Stimulated activated memory B cell treated with anti-CD40 and anti-IgM and Interleukin-4, amounts not matched to agents 10 μg/mL and 1 μg/mL and 100 μg/mL, for 72 hours (primary cell): ENCODE results near the gene MYRFL.

Experiments
- ATAC-seq: fragments of 150-1000 bp; cut with Tn5 transposase; 2 replicates; pipeline ENCODE4 v1.10.0; 2021
- H3K27ac Mint-ChIP-seq: one replicate; pipeline ENCODE4 v1.8.0; 2022; ENCODE audit warnings: mild to moderate bottlenecking, mixed read lengths
- H3K27me3 Mint-ChIP-seq: one replicate; pipeline ENCODE4 v1.8.0; 2022; ENCODE audit warnings: mixed read lengths
- H3K36me3 Mint-ChIP-seq: one replicate; pipeline ENCODE4 v1.8.0; 2022; ENCODE audit warnings: mixed read lengths
- H3K4me1 Mint-ChIP-seq: one replicate; pipeline ENCODE4 v1.8.0; 2022; ENCODE audit warnings: mixed read lengths
- H3K4me3 Mint-ChIP-seq: one replicate; pipeline ENCODE4 v1.8.0; 2022; ENCODE audit warnings: mild to moderate bottlenecking, moderate library complexity, mixed read lengths
- H3K9me3 Mint-ChIP-seq: one replicate; pipeline ENCODE4 v1.8.0; 2022; ENCODE audit warnings: mixed read lengths

The MYRFL gene

GRCh38 chr12:69901221-69901905 lies 76.3 kb downstream of the MYRFL start:
- Mint-ChIP-seq H3K36me3 (no peaks in the 10 kb centered on the region), H3K9me3 (no peaks in the 10 kb centered on the region)

GRCh38 chr12:69903548-69903947 lies 78.5 kb downstream of the MYRFL start:
- no peak for ATAC-seq
- no peak overlapping the region for H3K27ac Mint-ChIP-seq
- H3K9me3 Mint-ChIP-seq = no peaks in the 10 kb centered on the region
- H3K27me3 Mint-ChIP-seq = no peaks in the 10 kb centered on the region
- H3K4me1 Mint-ChIP-seq = peaks cover 13% of the 10 kb centered on the region
- no peaks in the 10 kb centered on the region for H3K36me3 Mint-ChIP-seq
- no peak overlapping the region for H3K4me3 Mint-ChIP-seq

More at GRCh38 chr12:69901221-69901905, 76.3 kb downstream of the MYRFL start:
- peaks cover 7% of the 10 kb centered on the region for H3K4me1 Mint-ChIP-seq
- H3K27me3 Mint-ChIP-seq = no peaks in the 10 kb centered on the region
- H3K27ac Mint-ChIP-seq = no peak overlapping the region
- no peak overlapping the region for H3K4me3 Mint-ChIP-seq
- ATAC-seq = no peak

- Mint-ChIP-seq H3K4me1 (peaks cover 13% of the 10 kb centered on the region), H3K27me3 (no peaks in the 10 kb centered on the region), H3K4me3 (no peak overlapping the region), H3K9me3 (no peaks in the 10 kb centered on the region), H3K36me3 (no peaks in the 10 kb centered on the region), H3K27ac (no peak overlapping the region)
- no peak for ATAC-seq
These were observed 79.8 kb downstream of the MYRFL start for GRCh38 chr12:69904777-69905176.

- no peak overlapping the region for H3K27ac Mint-ChIP-seq
- ATAC-seq = no peak
- no peaks in the 10 kb centered on the region for H3K9me3 Mint-ChIP-seq
- H3K27me3 Mint-ChIP-seq = no peaks in the 10 kb centered on the region
- H3K36me3 Mint-ChIP-seq = no peaks in the 10 kb centered on the region
- H3K4me1 Mint-ChIP-seq = peaks cover 13% of the 10 kb centered on the region
- no peak overlapping the region for H3K4me3 Mint-ChIP-seq
These were observed 80.8 kb downstream of the MYRFL start for GRCh38 chr12:69905801-69906200.

- Mint-ChIP-seq H3K9me3 (no peaks in the 10 kb centered on the region), H3K27ac (no peak overlapping the region), H3K27me3 (no peaks in the 10 kb centered on the region), H3K36me3 (no peaks in the 10 kb centered on the region), H3K4me3 (no peak overlapping the region), H3K4me1 (peaks cover 13% of the 10 kb centered on the region)
- ATAC-seq = peak; percentile 66
These were observed 81.6 kb downstream of the MYRFL start for GRCh38 chr12:69906411-69907216.

- Mint-ChIP-seq H3K4me1 (peaks cover 13% of the 10 kb centered on the region), H3K27me3 (no peaks in the 10 kb centered on the region), H3K9me3 (no peaks in the 10 kb centered on the region), H3K4me3 (no peak overlapping the region), H3K36me3 (no peaks in the 10 kb centered on the region), H3K27ac (no peak overlapping the region)
- no peak for ATAC-seq
These were observed 83.2 kb downstream of the MYRFL start for GRCh38 chr12:69908203-69908602.

- Mint-ChIP-seq H3K4me1 (peaks cover 18% of the 10 kb centered on the region), H3K27ac (no peak overlapping the region), H3K36me3 (no peaks in the 10 kb centered on the region), H3K27me3 (no peaks in the 10 kb centered on the region), H3K4me3 (no peak overlapping the region), H3K9me3 (no peaks in the 10 kb centered on the region)
- ATAC-seq = no peak
These were observed 85.7 kb downstream of the MYRFL start for GRCh38 chr12:69910694-69911093.

- peaks cover 6% of the 10 kb centered on the region for H3K4me1 Mint-ChIP-seq
- peaks cover 3% of the 10 kb centered on the region for H3K9me3 Mint-ChIP-seq
- no peak overlapping the region for H3K27ac Mint-ChIP-seq
- H3K36me3 Mint-ChIP-seq = no peaks in the 10 kb centered on the region
- H3K27me3 Mint-ChIP-seq = no peaks in the 10 kb centered on the region
- no peak overlapping the region for H3K4me3 Mint-ChIP-seq
- no peak for ATAC-seq
These were observed 88.5 kb downstream of the MYRFL start for GRCh38 chr12:69913526-69913925.

GRCh38 chr12:69915964-69916363 lies 90.9 kb downstream of the MYRFL start:
- Mint-ChIP-seq H3K4me1 (peaks cover 6% of the 10 kb centered on the region), H3K36me3 (no peaks in the 10 kb centered on the region), H3K27ac (no peak overlapping the region), H3K4me3 (no peak overlapping the region), H3K27me3 (no peaks in the 10 kb centered on the region), H3K9me3 (peaks cover 3% of the 10 kb centered on the region)
- no peak for ATAC-seq

GRCh38 chr12:69916544-69917235 lies 91.7 kb downstream of the MYRFL start:
- Mint-ChIP-seq H3K27me3 (peaks cover 2% of the 10 kb centered on the region), H3K4me3 (no peak overlapping the region), H3K36me3 (no peaks in the 10 kb centered on the region), H3K4me1 (peaks cover 6% of the 10 kb centered on the region), H3K9me3 (peaks cover 3% of the 10 kb centered on the region), H3K27ac (no peak overlapping the region)
- no peak for ATAC-seq

- peaks cover 5% of the 10 kb centered on the region for H3K4me1 Mint-ChIP-seq
- H3K9me3 Mint-ChIP-seq = peaks cover 3% of the 10 kb centered on the region
- H3K4me3 Mint-ChIP-seq = no peak overlapping the region
- no peaks in the 10 kb centered on the region for H3K36me3 Mint-ChIP-seq
- peaks cover 9% of the 10 kb centered on the region for H3K27me3 Mint-ChIP-seq
- no peak for ATAC-seq
- no peak overlapping the region for H3K27ac Mint-ChIP-seq
These were observed 93.3 kb downstream of the MYRFL start for GRCh38 chr12:69918287-69918686.

- Mint-ChIP-seq H3K4me1 (no peaks in the 10 kb centered on the region), H3K27ac (no peak overlapping the region), H3K27me3 (peaks cover 9% of the 10 kb centered on the region), H3K9me3 (peaks cover 3% of the 10 kb centered on the region), H3K4me3 (no peak overlapping the region), H3K36me3 (no peaks in the 10 kb centered on the region)
- ATAC-seq = no peak
These were observed 94.5 kb downstream of the MYRFL start for GRCh38 chr12:69919495-69919894.

- Mint-ChIP-seq H3K27me3 (peaks cover 9% of the 10 kb centered on the region), H3K36me3 (no peaks in the 10 kb centered on the region), H3K27ac (no peak overlapping the region), H3K9me3 (peaks cover 3% of the 10 kb centered on the region), H3K4me3 (no peak overlapping the region), H3K4me1 (peaks cover 1% of the 10 kb centered on the region)
- no peak for ATAC-seq
These were observed 96.8 kb downstream of the MYRFL start for GRCh38 chr12:69921831-69922230.

- Mint-ChIP-seq H3K27me3 (peaks cover 9% of the 10 kb centered on the region), H3K36me3 (no peaks in the 10 kb centered on the region), H3K9me3 (peaks cover 3% of the 10 kb centered on the region), H3K4me1 (peaks cover 11% of the 10 kb centered on the region), H3K4me3 (no peak overlapping the region), H3K27ac (no peak overlapping the region)
- ATAC-seq = no peak
These were observed 98.0 kb downstream of the MYRFL start for GRCh38 chr12:69922999-69923398.

- H3K27ac Mint-ChIP-seq = no peak overlapping the region
- no peaks in the 10 kb centered on the region for H3K36me3 Mint-ChIP-seq
- H3K4me3 Mint-ChIP-seq = no peak overlapping the region
- peaks cover 9% of the 10 kb centered on the region for H3K27me3 Mint-ChIP-seq
- peaks cover 11% of the 10 kb centered on the region for H3K4me1 Mint-ChIP-seq
- no peak for ATAC-seq
- no peaks in the 10 kb centered on the region for H3K9me3 Mint-ChIP-seq
These were observed 100.3 kb downstream of the MYRFL start for GRCh38 chr12:69925291-69925690.
